ENCODE measurements around the gene AP4M1.

Gene AP4M1

GRCh38 chr7:100091411-100092181 lies 9.8 kb upstream of the AP4M1 start (continued):
- TF ChIP-seq REPIN1 (tag by site-specific recombination; IDR thresholded peaks at IDR 0.05; ENCODE audit: low read depth) (no peak), ZNF623 (tag by site-specific recombination; IDR thresholded peaks at IDR 0.05) (no peak), ZNF660 (tag by site-specific recombination; IDR thresholded peaks at IDR 0.05) (peak; percentile 16; the same call in 1 of the 2 replicates), ZNF132 (tag by site-specific recombination; IDR thresholded peaks at IDR 0.05; ENCODE audit: borderline replicate concordance) (no peak), ZNF16 (tag by site-specific recombination; IDR thresholded peaks at IDR 0.05; ENCODE audit: low read depth) (no peak), MZF1 (tag by site-specific recombination; IDR thresholded peaks at IDR 0.05; ENCODE audit: borderline replicate concordance) (peak; percentile 36), ZSCAN5A (tag by site-specific recombination; IDR thresholded peaks at IDR 0.05) (no peak), ZBTB20 (tag by site-specific recombination; IDR thresholded peaks at IDR 0.05) (peak; percentile 48; the same call in 1 of the 2 replicates), ZNF394 (tag by site-specific recombination; IDR thresholded peaks at IDR 0.05; ENCODE audit: borderline replicate concordance) (peak; percentile 10; the same call in 1 of the 2 replicates), ZNF704 (tag by site-specific recombination; IDR thresholded peaks at IDR 0.05) (no peak), ZFP3 (tag by site-specific recombination; IDR thresholded peaks at IDR 0.05; ENCODE audit: low read depth) (no peak), ZFHX2 (tag by site-specific recombination; conservative IDR thresholded peaks at IDR 0.05) (no peak), ZNF24 (tag by site-specific recombination; IDR thresholded peaks at IDR 0.05) (0 out of 2 replicates have a peak, but pooled peaks have one; percentile 15), ZNF433 (tag by site-specific recombination; IDR thresholded peaks at IDR 0.05; ENCODE audit: low read depth) (no peak), ZBTB48 (tag by site-specific recombination; IDR thresholded peaks at IDR 0.05) (peak; percentile 57; the same call in 1 of the 2 replicates), SP7 (tag by site-specific recombination; IDR thresholded peaks at IDR 0.05) (0 out of 2 replicates have a peak, but pooled peaks have one; percentile 26), ZNF596 (tag by site-specific recombination; IDR thresholded peaks at IDR 0.05) (no peak)

GRCh38 chr7:100093054-100093453 lies 8.4 kb upstream of the AP4M1 start:
- no peaks in the 10 kb centered on the region for H3K9me3 ChIP-seq (ENCODE audit: control insufficient read depth, insufficient read depth, low read depth, low read length)
- ChIA-PET CTCF (no interaction called here), POLR2A (interaction anchor here (1.2 to 7.9 kb wide), 2 partner anchors 8 to 11 kb away, joined by 5 to 115 read pairs; partner anchors contain the start of genes AP4M1 and MCM7)
- peaks cover 45 to 78% of the 10 kb centered on the region in 2 experiments for H3K36me3 ChIP-seq (ENCODE audit: control insufficient read depth in 2 of 2, insufficient read depth in 1 of 2, low read length in 2 of 2)
- peaks cover 8% of the 10 kb centered on the region for H3K4me1 ChIP-seq (ENCODE audit: control insufficient read depth, insufficient read depth, low read length)
- H3K4me3 ChIP-seq (ENCODE audit: low read depth, low read length) = no peak overlapping the region
- peak overlapping the region; percentile 13; the same call in 1 of the 2 replicates for H3K27ac ChIP-seq (ENCODE audit: extremely low read depth, low read depth, low read length)
- TF ChIP-seq ZNF473 (tag by site-specific recombination; IDR thresholded peaks at IDR 0.05) (no peak), BCL11A (tag by site-specific recombination; IDR thresholded peaks at IDR 0.05; ENCODE audit: low read depth) (no peak), KLF7 (tag by site-specific recombination; IDR thresholded peaks at IDR 0.05; ENCODE audit: borderline replicate concordance) (no peak), KLF16 (tag by site-specific recombination; IDR thresholded peaks at IDR 0.05) (no peak), ZNF404 (tag by site-specific recombination; IDR thresholded peaks at IDR 0.05) (no peak), ZNF623 (tag by site-specific recombination; IDR thresholded peaks at IDR 0.05) (no peak), KLF1 (tag by site-specific recombination; IDR thresholded peaks at IDR 0.05) (no peak), ZNF776 (tag by site-specific recombination; IDR thresholded peaks at IDR 0.05; ENCODE audit: borderline replicate concordance) (no peak), ZNF362 (tag by site-specific recombination; IDR thresholded peaks at IDR 0.05) (no peak), ZBTB7A (tag by site-specific recombination; IDR thresholded peaks at IDR 0.05; ENCODE audit: low read depth) (no peak), ZBTB10 (tag by site-specific recombination; IDR thresholded peaks at IDR 0.05) (no peak), ZNF792 (tag by site-specific recombination; IDR thresholded peaks at IDR 0.05) (no peak), ZNF394 (tag by site-specific recombination; IDR thresholded peaks at IDR 0.05; ENCODE audit: borderline replicate concordance) (no peak), ZNF654 (tag by site-specific recombination; IDR thresholded peaks at IDR 0.05; ENCODE audit: low read depth) (no peak), ZNF660 (tag by site-specific recombination; IDR thresholded peaks at IDR 0.05) (no peak), ZBTB8A (tag by site-specific recombination; IDR thresholded peaks at IDR 0.05) (no peak)
